Right lobe of liver (tissue), 6 donors: ENCODE data around the gene FAM89B. TPM values are rescaled to one million over a fixed set of nuclear protein-coding genes. Genes with fewer than 3 reads are reported as not detected.

Source experiments
- ATAC-seq, 4 donors: fragments of 200-7000 bp; cut with Tn5 transposase; one replicate each; pipeline ENCODE4 v1.9.1; 2020; ENCODE audit warnings: mild to moderate bottlenecking in 4 of 4, moderate library complexity in 4 of 4
- DNase-seq, 3 donors: peaks; one replicate each; pipeline ENCODE4 v3.0.0-alpha.2; 2020
- H3K27ac ChIP-seq, 3 donors: fragments of 200-600 bp; one replicate each; pipeline ENCODE4 v1.8.0; 2022
- H3K27me3 ChIP-seq, 2 donors: fragments of 200-600 bp; one replicate each; pipeline ENCODE4 v1.8.0; 2022
- H3K36me3 ChIP-seq, 4 donors: fragments of 200-600 bp; sonication (generic) in 1 of 4; one replicate each; pipeline versions ENCODE4 v1.5.1 to v1.8.0; 2017 to 2022; ENCODE audit warnings: control low read depth in 1 of 4
- H3K4me1 ChIP-seq, 4 donors: fragments of 200-600 bp; sonication (generic) in 1 of 4; one replicate each; pipeline versions ENCODE4 v1.5.1 to v1.8.0; 2017 to 2022; ENCODE audit warnings: control low read depth in 1 of 4
- H3K4me3 ChIP-seq, 3 donors: fragments of 200-600 bp; one replicate each; pipeline ENCODE4 v1.8.0; 2022
- H3K9me3 ChIP-seq, 4 donors: fragments of 200-600 bp; sonication (generic) in 1 of 4; one replicate each; pipeline versions ENCODE4 v1.5.1 to v1.8.0; 2017 to 2022; ENCODE audit warnings: control low read depth in 1 of 4
- CTCF ChIP-seq, 4 donors: fragments of 200-600 bp in 3 of 4; fragments of 450-650 bp in 1 of 4; IDR thresholded peaks; one replicate each; pipeline versions ENCODE4 v1.5.1 to v1.8.0; 2016 to 2022; ENCODE audit warnings: antibody characterized with exemption in 4 of 4, mild to moderate bottlenecking in 2 of 4
- POLR2A ChIP-seq: fragments of 450-650 bp; IDR thresholded peaks from one replicate; pipeline ENCODE4 v1.6.1; 2017; ENCODE audit warnings: antibody characterized with exemption, mild to moderate bottlenecking
- WGBS: methylation state at CpG from one replicate; pipeline ENCODE4 v1.1.6; 2018; ENCODE audit warnings: low coverage, low lambda C conversion rate; ENCODE audit not compliant: insufficient coverage; ENCODE audit errors: missing lambda C conversion rate; 5-methylcytosine and 5-hydroxymethylcytosine counted together
- intact Hi-C, 2 donors: fragments of 100-400 bp; cut with DNase I; formaldehyde crosslinking; loops; one replicate each; pipeline versions ENCODE4 v1.11.2 to v1.14.1; 2022
- total RNA-seq, 6 experiments: library from RNA; depleted of rRNA in 2 of 6; stranded (reverse); fragments of >200 nt in 2 of 6; fragmentation: NEBNext Ultra II Directional in 3 of 6; extraction: Animal tissue kit (Norgen Biotek cat#: 25700) in 3 of 6; gene quantifications; one replicate each; pipeline versions ENCODE4 v1.1.0 to v1.2.4, GENCODE V29; 2016 to 2023
- donor health status: DM: no; HTN: yes; CAD: no.
- donor health status: DM: no; HTN: no; CAD: no.
- donor health status: DM: no; HTN: no; CAD: no.
- donor health status: DM: no; HTN: yes; CAD: no.
- donor health status: DM: no; HTN: yes; CAD: no.

FAM89B gene
- total RNA-seq, 6 experiments from 2014 or later, result 12.8 to 20.6 (median 14.6) TPM

DNA sequence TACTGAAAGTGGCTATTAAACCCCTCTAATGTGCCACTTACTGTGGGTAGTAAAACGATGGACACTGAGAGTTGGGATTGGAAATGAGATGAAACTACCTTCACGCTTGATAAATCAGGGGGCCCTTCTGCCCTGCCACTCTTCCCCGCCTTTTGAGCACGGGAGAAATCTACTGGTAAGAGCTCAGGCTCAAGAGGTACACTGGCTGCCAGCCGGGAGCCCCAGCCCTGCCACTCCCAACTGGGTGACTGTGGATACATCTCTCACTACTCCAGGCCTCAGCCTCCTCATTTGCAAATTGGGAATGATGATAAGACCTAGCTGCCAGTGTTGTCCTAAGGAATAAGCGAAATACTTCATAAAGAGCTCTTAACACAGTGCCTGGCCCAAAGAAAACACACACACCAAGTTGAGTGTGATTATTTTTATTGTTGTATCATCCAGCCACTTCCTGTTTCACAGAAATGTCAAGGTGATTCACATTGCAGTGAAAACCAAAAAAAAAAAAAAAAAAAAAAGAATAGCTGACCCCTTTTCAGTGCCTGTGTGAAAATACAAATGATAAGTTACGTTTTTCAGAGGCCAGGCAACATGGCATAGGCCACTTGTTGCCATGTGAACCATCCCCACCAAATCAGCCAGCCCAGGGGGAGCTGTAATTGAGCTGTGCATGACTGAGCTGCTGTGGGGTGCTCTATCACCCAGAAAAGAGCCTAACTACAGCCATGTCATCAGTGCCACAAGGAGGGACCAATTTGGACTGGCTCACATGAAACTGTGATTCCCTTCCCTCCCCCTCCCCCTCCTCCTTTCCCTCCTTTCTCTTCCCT lies 6.5 kb upstream of the FAM89B start:
- Histone ChIP-seq H3K9me3 (no peaks in the 10 kb centered on the region), H3K36me3 (no peaks in the 10 kb centered on the region), H3K27ac (no peak overlapping the region), H3K4me1 (peaks cover 0 to 16% (median 5%) of the 10 kb centered on the region in 4 donors), H3K27me3 (no peaks in the 10 kb centered on the region), H3K4me3 (no peak overlapping the region)
- intact Hi-C loops, result no loop called here
- WGBS, result 44% methylated on average over 5 of the region's 7 CpGs
- ATAC-seq (no peak), DNase-seq (no peak)
- TF ChIP-seq CTCF (IDR thresholded peaks at IDR 0.05), result no peak
- no peak for TF ChIP-seq POLR2A

- H3K4me3 ChIP-seq, result peak overlapping the region; percentile 86 to 99 (median 93)
- no peaks in the 10 kb centered on the region for H3K36me3 ChIP-seq
- TF ChIP-seq CTCF (IDR thresholded peaks at IDR 0.05), result no peak
- TF ChIP-seq POLR2A, result no peak
- no peaks in the 10 kb centered on the region for H3K9me3 ChIP-seq
- ATAC-seq, result peak; percentile 1 to 21 (median 5)
- H3K27ac ChIP-seq, result peak overlapping the region; percentile 74 to 91 (median 83)
- peaks cover 0 to 42% (median 20%) of the 10 kb centered on the region in 4 donors for H3K4me1 ChIP-seq
- DNase-seq, result no peak
- H3K27me3 ChIP-seq, result no peaks in the 10 kb centered on the region
- WGBS, result 6% methylated on average over 27 of the region's 28 CpGs
- intact Hi-C loops, result no loop called here
Observed at GRCh38 chr11:65569164-65569972, 3.0 kb upstream of the FAM89B start.

GRCh38 chr11:65569973-65570918 lies 2.1 kb upstream of the FAM89B start, which contains the start of gene ZNRD2:
ZNRD2 (plus strand) TSS chr11:65570477; CDS start chr11:65570492, 15 bp downstream.
- Histone ChIP-seq H3K36me3 (no peaks in the 10 kb centered on the region), H3K9me3 (no peaks in the 10 kb centered on the region), H3K27me3 (no peaks in the 10 kb centered on the region), H3K4me1 (peaks cover 0 to 51% (median 20%) of the 10 kb centered on the region in 4 donors), H3K4me3 (peak within 1 kb of the TSS; percentile 86 to 99 (median 93)), H3K27ac (peak within 1 kb of the TSS; percentile 74 to 91 (median 83))
- peak; percentile 98 to 100 (median 98) for DNase-seq
- peak; percentile 41 to 55 (median 43) for TF ChIP-seq CTCF (IDR thresholded peaks at IDR 0.05)
- peak; percentile 68 for TF ChIP-seq POLR2A
- peak; percentile 74 to 83 (median 79) for ATAC-seq
- WGBS, result 0% methylated on average over 14 of the region's 89 CpGs
- intact Hi-C loops, result loop anchor here in 1 of 2 donors (5.0 kb wide), 1 partner anchor 33 kb away; no protein-coding TSS in a partner anchor

DNA sequence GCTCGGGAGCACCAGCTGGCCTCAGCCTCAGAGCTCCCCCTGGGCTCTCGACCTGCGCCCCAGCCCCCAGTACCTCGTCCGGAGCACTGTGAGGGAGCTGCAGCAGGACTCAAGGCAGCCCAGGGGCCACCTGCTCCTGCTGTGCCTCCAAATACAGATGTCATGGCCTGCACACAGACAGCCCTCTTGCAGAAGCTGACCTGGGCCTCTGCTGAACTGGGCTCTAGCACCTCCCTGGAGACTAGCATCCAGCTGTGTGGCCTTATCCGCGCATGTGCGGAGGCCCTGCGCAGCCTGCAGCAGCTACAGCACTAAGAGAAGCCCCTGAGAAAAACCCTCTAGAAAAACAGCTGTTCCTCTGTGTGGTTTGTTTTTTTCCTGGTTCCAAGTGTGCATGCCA lies 918 bp upstream of the FAM89B start:
- peak overlapping the region; percentile 86 to 99 (median 93) for H3K4me3 ChIP-seq
- intact Hi-C loops, result loop anchor here in 1 of 2 donors (5.0 kb wide), 1 partner anchor 34 kb away; no protein-coding TSS in a partner anchor
- H3K36me3 ChIP-seq, result no peaks in the 10 kb centered on the region
- DNase-seq (peak in 1 of 3 donors; percentile 27), ATAC-seq (no peak)
- no CpG with 5 or more reads among the region's 9 CpGs for WGBS
- peak overlapping the region in 1 of 3 donors; percentile 83 for H3K27ac ChIP-seq
- H3K27me3 ChIP-seq, result no peaks in the 10 kb centered on the region
- H3K4me1 ChIP-seq, result peaks cover 0 to 54% (median 20%) of the 10 kb centered on the region in 4 donors
- H3K9me3 ChIP-seq, result no peaks in the 10 kb centered on the region
- TF ChIP-seq POLR2A, result no peak
- no peak for TF ChIP-seq CTCF (IDR thresholded peaks at IDR 0.05)
